HG03575 (cell line): ENCODE results near the gene NLGN1.

Experiments
- ATAC-seq: cut with Tn5 transposase; IDR thresholded peaks from one replicate; pipeline ENCODE4 v1.9.1; 2021; ENCODE audit not compliant: unreplicated experiment, insufficient number of reproducible peaks, low FRiP score; ENCODE audit errors: extremely low read depth

Gene NLGN1

DNA sequence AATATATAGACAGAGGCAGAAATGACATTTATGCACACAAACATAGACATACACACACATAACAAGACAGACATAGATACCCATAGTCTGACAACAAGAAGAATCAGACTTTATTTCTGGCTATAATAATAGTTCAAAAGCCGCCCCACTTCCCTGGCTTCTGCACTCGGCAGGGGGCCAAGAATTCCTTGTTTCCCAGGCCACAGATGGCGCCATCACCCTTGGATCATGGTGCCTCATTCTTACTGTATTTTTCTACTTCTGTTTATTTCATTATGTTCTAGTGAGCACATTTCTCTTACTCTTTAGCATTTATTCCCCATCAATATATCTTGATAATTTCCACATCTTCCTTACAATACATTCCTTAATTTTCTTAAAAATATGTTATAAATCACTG is 387.5 kb downstream of the NLGN1 start:
- ATAC-seq: no peak

DNA sequence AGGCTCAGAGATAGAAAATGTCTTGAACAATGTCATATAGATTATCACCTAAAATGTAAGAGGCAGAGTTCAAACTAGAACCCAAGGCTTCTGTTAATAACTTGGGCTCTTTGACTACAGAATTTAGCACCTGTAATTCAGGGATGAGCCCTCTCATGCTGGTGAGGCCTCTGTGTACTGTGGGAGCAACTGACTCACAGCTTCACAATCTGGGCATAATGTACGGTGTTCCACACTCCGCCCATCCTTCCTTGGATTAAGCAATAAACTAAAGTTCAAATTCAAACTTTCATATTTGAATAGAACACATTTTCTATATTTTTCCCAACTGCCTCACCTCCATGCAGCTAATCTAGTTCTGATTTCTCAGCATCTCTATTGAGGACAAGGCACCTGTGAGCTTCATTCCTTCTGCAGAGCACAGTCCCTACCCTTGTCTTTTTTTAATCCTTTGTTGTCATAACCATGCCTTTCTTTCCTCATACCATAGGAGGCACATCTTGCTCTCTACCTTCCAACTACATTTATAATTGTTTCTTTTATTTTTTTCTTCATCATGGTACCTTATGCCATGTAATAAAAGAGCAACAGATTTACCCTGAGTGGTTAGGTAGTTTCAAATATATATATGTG is 392.1 kb downstream of the NLGN1 start:
- no peak for ATAC-seq

DNA sequence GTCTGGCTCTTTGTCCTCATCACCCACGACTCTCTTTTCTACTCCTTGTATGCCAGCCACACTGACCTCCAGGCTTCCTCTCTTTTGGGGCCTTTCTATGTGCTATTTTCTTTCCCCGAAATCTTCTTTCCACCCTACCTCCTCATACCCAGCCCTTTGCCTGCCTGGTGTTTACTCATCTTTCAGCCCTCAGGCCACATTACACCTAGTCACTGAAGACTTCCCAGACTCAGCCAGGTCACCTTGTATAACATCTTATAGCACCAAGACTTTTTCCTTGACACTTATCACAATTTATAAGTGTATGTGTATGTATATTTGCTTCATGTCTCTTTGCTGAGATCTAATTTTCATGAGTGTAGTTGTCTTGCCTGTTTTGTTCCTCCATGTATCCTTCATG is 396.4 kb downstream of the NLGN1 start:
- ATAC-seq: no peak

DNA sequence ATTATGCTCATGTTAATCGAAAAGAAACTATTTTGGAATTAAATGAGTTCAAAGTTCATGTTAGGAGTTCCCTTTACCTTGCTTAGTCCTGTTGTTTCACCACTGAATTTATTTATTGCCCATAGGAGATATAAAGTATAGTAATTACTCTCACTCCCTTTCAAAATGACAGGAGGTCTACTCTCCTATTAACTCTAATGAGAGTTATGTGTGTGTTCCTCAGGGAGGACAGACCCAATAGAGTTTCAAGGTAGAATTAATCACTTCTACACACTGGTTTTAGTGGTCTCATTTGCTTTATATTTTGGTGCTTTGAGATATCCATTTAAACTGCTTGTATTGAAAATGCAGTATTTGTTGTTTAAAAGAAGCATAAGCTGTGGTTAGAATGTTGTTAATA is 398.9 kb downstream of the NLGN1 start:
- ATAC-seq: no peak

DNA sequence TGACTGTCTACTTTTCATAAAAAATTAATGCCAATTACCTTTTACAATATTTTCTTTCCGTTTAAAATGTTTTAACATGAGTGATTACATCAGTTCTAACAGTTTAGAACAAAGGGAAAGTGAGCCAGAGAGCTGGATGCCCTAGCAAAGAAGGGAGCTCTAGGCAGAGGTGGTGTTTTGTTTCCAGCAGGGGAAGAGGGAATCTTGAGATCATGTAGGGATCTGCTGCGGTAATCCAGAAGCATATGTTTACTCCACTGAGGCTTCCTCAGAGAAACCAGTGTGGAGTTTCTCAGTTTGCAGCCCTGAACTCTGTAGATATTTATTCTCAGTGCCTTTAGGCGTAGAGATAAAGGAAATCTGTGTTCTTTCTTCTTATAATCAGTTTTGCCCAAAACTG is 399.3 kb downstream of the NLGN1 start:
- no peak for ATAC-seq

DNA sequence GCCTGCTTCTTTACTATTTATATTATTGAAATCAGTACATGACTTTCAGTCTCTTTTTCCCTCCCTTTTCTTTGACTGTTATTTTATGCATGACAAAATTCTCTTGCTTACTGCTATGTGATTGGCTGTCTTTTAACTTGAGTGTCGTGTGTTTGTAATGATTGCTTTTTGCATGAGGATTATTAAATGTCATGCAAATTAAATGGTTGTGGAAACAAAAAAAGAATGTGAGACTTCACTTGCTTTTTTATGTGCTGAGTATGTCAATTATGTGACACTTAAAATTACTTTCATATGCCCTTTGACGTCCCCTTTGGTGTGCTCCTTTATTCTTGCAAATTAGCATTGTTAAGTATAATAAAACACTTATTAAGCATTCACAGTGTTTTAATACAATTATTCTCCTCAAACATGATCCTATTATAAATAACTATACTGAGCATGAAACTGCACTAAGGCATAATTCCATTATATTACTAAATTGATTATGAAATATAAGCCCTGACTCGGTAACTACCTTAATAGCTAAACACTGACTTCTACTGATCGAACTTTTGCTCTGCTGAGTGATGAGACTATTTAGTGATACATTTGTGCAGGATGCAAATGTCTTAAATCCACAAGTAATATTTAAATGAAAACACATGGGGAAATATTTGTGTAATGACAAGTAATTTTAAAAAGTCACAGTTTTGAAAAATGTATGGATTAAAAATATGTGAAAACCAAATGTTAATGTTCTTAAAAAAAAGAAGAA is 401.7 kb downstream of the NLGN1 start:
- no peak for ATAC-seq

DNA sequence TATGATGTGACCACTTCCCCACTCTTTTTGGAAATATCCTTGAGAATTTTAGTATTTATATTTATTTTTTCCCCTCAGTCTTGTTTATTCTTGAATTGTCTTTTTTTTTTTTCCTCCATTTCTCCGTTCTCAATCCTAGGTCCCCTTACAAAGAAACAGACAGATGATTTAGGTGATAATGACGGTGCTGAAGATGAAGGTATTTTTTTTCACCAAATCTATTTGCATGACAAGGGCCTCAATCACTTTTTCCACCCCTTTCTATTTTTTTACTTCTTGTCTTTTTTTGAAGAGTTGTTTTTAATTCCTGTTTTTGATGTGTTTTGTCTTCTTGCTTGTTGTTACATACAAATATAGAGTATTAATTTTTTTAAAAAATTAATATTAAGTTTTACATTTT is 402.6 kb downstream of the NLGN1 start:
- no peak for ATAC-seq

DNA sequence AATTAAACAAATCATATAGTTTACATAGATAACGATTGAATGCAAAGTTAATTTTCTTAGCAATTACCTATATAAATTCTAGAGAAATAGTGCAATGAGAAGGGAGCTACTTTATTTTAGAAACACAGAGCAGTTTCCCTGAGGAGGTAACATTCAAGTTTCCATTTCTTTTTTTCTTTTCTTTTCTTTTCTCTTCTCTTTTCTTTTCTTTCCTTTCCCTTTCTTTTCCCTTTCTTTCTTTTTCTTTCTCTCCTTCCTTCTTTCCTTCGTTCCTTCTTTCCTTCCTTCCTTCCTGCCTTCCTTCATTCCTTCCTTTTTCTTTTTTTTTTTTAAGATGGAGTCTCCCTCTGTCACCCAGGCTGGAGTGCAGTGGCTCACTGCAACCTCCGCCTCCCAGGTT is 417.3 kb downstream of the NLGN1 start:
- ATAC-seq: no peak

DNA sequence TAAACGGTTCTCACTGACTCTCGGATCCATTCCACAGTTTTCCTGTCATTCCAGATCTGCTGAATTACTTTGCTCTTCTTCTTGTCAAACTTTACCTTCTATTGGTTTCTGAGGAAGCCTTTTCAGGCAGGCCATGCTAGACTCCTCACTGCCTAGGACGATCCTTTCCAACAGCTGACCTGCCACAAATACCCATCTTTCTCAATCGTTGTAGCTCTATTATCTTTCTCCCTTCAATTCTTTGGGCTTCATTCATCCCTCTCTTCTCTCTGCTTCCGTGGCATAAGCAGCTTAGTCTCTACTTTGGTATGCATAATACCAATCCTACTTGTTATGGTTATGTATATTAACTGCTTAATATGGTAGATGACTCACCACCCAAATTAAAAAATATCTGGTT is 421.8 kb downstream of the NLGN1 start:
- ATAC-seq: no peak

DNA sequence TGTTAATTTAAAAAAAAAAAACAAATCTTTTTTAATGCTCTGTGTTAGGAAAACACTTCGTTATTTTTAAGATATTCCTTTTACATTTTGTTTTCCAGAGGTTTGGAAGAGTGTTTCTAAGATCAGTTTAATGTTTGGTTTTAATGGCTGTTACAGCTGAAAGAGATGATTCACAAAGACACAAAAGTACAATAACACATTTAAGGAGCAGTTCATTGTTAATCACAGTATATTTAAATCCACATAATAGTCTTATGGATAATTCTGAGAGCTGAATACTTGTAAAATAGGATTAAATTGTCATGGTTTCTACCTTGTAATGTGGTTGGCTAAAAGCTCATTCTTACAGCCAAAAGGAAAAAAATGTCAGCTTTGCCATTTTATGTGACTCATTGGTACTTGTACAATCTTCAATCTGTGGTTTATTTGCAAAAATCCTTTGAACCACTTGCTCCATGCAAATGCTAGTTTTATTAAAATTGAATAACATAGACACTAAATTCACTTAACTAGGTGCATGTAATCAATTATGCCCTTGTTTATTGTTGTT is 426.4 kb downstream of the NLGN1 start:
- no peak for ATAC-seq

DNA sequence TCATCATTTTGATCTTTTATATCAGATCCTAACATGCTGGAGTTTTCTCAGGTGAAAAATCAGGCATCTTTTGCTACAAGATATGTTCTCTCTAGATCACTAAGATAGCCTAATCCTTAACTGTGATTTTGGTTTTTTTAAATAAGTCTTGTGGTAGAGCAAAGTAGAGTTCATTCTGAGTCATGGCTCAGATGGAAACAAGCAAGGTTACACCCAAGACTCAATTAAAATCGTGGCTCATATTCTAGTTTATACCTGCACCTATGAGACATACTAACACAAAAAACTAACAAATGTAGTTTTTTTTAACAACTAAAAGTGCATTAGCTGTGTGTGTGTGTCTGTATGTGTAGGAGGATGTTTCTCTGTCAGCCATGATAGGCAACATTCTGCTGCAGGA is 428.2 kb downstream of the NLGN1 start:
- ATAC-seq: no peak

DNA sequence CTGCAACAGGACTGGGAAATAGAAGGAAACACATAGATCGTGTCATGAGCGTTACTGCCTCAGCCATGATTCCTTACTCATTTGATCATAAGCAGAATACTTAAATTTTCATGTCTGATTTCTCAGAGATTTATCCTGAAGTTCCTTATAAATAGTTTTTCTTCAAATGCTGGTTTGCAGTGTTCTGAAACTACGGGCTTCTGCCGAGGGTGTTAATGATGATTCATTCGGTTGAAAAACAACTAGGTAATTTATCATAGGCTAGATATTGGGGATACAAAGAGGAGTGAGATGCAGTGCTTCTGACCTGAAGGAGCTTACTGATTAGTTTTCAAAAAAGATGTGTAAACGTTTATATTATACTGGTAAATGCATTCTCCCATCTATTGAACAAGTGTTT is 428.9 kb downstream of the NLGN1 start:
- ATAC-seq: no peak

DNA sequence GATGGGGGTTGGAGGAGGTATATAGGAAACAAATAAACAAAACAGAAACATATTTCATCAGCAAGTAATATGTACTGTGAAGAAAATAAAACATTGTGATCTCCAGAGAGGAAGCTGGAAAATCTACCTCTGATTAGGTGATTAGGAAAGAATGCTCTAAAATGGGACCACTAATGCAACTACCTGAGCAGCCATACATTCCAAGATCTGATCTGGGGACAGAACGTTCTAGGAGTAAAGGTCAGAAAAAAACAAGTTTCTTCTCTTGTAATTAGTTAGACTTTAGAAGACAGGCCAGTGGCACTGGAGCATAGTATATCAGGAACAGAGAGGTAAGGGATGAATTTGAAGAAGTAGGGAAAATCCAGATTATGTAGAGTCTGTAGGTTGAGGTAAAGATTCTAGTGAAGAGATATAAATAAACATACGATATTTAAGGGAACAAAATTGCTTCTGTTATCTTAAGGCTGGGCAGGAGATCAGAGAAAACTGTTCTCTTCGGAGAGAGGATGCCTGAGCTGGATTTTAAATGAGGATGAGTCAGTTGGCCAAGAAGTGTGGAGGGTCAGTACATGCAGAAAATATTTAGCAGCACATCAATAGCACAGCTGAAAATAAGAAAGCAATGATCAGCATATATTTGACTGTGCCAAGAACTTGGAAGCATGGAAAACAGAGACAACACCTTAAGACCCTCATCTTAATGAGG is 429.5 kb downstream of the NLGN1 start:
- no peak for ATAC-seq

DNA sequence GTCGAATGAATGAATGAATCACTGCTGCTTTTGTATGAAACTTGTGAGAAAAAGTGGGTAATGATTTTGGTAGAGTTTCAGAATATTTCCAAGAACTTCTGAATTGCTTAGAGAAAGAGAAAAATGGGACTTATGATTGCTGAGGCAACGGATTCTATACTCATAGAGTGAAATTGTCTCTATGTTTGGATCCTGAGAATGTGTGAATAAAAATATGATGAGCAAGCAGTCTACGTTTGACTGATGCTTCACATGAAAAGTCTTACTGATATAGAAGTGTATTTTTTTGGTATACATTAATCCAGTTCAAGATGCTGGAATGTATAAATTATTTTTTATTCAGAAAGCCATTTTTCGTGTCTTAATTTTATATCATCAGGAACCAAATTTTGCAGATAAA is 441.1 kb downstream of the NLGN1 start:
- no peak for ATAC-seq

DNA sequence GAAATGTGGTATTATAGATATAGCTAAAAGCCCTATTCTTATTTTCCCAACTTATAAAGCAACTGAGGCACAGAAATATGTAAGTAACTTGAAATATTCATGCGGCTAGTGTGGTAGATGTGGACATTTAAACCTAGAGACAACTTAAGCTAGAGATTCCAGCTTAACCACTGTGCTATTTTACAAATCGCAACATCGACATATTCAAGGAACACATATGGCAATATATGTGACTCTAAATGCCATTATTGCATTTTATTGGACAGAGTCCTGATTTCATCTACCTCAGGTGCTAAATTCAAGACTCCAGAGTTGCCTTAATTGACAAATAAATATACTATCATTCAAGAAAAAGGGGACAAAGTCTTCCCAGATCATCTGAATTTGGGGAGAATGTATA is 442.3 kb downstream of the NLGN1 start:
- ATAC-seq: no peak

DNA sequence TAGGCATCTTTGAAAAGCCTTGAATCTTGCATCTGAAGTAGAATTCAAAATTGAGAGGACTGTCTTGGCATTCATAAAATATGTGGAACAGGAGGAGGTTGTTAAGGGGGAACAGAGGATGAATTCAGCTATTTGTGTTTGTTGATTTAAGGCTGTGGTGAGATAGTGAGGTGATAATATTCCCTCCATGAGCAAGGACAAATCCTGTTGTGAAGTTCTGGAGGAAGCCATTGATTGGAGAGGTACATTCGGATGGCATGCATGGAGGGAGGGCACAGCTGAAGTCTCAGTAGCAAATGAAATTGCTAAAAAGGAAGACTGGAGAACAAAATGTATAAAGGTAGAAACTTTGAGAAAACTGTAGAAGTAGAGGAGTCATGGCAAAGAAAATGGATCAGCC is 443.8 kb downstream of the NLGN1 start:
- ATAC-seq: no peak

DNA sequence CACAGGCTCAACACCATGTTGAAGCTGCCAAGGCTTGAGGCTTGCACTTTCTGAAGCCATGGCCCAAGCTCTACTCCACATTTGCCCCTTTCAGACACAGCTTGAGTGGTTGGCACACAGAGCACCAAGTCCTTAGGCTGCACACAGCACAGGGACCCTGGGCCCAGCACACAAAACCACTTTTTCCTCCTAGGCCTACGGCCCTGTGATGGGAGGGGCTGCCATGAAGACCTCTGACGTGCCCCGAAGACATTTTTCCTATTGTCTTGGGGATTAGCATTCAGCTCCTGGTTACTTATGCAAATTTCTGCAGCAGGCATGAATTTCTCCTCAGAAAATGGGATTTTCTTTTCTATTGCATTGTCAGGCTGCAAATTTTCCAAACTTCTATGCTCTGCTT is 445.5 kb downstream of the NLGN1 start:
- no peak for ATAC-seq

DNA sequence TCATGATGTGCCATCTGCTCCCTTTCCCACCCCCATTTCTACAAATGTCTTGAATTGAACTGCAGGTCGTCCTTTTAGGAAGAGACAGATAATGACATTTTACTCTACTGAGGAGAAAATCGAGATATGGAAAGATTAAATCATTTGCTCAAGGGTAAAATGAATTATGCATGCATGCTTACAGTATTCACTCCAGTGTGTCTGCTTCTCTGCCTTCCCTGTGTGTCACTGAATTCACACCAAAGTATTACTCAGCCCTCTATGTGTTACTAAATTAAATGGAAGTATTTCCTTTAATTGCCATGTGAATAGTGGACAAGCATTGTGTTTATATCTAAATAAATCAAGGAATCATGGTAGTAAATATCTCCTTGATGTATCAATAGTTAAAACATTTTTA is 449.0 kb downstream of the NLGN1 start:
- no peak for ATAC-seq

DNA sequence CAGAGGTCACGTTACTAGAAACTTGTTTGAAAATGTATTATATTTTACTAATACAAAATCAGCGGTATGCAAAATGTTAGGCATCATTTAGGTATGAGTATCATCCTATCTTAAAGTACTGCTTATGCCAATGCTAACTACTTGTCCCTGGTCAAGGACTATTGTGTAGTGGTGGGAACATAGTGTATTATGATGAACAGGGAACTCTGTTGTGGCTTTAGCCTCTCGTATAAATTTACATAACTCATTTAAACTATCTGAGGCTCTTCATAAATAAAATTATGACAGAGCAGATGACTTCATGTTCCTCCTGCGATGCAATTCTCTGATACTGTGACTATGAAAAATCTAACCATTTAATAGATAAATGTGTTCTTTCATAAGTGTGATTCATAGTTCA is 451.9 kb downstream of the NLGN1 start:
- ATAC-seq: no peak

DNA sequence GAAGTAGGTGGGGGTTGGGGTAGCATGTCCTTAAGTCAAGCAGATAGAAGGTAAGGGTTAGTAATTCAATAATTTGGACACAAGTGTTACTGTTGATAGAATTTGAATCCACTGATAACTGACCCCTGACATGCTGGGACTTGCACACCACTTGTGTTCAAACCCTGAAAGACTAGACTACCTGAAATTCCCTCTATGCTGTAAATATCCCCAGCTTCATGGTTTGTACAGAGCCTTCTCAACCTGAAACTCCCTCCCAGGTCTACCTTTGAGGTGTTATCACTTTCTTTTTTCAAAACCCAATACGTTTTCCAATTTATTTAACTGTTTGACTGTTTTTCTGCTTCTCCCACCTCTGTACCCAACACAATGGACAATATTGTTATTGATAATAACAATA is 459.6 kb downstream of the NLGN1 start:
- no peak for ATAC-seq
